ENCODE data around the gene HAND1.

Gene HAND1

GRCh38 chr5:154440540-154440939 is 37.5 kb downstream of the HAND1 start:
- peaks cover 9% of the 10 kb centered on the region for H3K36me3 ChIP-seq (ENCODE audit: control insufficient read depth, insufficient read depth, low read length)
- H3K27me3 ChIP-seq (ENCODE audit: control insufficient read depth, insufficient read depth, low read length): no peaks in the 10 kb centered on the region

DNA sequence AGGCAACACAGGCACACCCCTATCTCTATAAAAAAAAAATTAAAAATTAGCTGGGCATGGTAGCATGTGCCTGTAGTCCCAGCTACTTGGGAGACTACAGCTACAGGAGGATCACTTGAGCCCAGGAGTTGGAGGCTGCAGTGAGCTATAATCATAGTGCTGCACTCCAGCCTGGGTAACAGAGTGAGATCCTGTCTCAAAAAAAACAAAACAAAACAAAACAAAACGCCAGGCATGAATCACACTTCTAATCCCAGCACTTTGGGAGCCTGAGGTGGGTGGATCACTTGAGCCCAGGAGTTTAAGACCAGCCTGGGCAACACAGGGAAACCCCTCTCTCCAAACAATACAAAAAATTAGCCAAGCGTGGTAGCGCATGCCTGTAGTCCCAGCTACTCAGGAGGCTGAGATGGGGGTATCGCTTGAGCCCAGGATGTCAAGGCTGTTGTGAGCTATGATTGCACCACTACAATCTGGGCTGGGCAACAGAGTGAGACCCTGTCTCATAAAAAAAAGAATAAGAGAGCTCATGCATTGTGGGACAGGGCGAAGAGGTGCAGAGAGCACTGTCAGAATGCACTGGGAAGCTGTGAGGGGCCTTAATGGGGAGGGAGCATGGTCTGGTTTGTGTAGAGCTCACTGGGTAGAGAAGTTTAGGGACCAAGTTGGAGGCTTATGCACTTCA is 40.6 kb downstream of the HAND1 start:
- H3K36me3 ChIP-seq (ENCODE audit: control insufficient read depth, insufficient read depth, low read length): peaks cover 9% of the 10 kb centered on the region
- no peaks in the 10 kb centered on the region for H3K4me1 ChIP-seq (ENCODE audit: control insufficient read depth, insufficient read depth, low read length)
- no peak overlapping the region for H3K4me3 ChIP-seq (ENCODE audit: low read length)
- H3K27ac ChIP-seq (ENCODE audit: low read depth, low read length): no peak overlapping the region
- no peak overlapping the region for H3K9ac ChIP-seq (ENCODE audit: low read length)
- H3K27me3 ChIP-seq (ENCODE audit: control insufficient read depth, insufficient read depth, low read length): no peaks in the 10 kb centered on the region

More at GRCh38 chr5:154440540-154440939, 37.5 kb downstream of the HAND1 start:
- Histone ChIP-seq H3K27ac (ENCODE audit: low read depth, low read length) (no peak overlapping the region), H3K4me1 (ENCODE audit: control insufficient read depth, insufficient read depth, low read length) (peaks cover 6% of the 10 kb centered on the region), H3K9ac (ENCODE audit: low read length) (no peak overlapping the region), H3K4me3 (ENCODE audit: low read length) (no peak overlapping the region)

DNA sequence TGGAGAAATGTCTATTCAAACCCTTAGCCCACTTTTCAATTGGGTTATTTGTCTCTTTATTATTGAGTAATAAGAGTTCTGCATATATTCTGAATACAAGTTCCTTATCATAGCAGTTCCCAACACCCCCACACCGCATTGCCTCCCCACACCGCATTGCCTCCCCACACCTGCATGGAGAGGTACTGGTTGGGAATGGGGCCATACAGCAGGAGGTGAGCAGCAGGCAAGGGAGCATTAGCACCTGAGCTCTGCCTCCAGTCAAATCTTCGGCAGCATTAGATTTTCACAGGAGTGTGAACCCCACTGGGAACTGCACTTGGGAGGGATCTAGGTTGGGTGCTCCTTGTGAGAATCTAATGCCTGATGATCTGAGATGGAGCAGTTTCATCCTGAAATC is 42.8 kb downstream of the HAND1 start:
- Histone ChIP-seq H3K9ac (ENCODE audit: low read length) (no peak overlapping the region), H3K27ac (ENCODE audit: low read depth, low read length) (no peak overlapping the region), H3K4me1 (ENCODE audit: control insufficient read depth, insufficient read depth, low read length) (no peaks in the 10 kb centered on the region), H3K36me3 (ENCODE audit: control insufficient read depth, insufficient read depth, low read length) (peaks cover 4% of the 10 kb centered on the region), H3K4me3 (ENCODE audit: low read length) (no peak overlapping the region), H3K27me3 (ENCODE audit: control insufficient read depth, insufficient read depth, low read length) (no peaks in the 10 kb centered on the region)

DNA sequence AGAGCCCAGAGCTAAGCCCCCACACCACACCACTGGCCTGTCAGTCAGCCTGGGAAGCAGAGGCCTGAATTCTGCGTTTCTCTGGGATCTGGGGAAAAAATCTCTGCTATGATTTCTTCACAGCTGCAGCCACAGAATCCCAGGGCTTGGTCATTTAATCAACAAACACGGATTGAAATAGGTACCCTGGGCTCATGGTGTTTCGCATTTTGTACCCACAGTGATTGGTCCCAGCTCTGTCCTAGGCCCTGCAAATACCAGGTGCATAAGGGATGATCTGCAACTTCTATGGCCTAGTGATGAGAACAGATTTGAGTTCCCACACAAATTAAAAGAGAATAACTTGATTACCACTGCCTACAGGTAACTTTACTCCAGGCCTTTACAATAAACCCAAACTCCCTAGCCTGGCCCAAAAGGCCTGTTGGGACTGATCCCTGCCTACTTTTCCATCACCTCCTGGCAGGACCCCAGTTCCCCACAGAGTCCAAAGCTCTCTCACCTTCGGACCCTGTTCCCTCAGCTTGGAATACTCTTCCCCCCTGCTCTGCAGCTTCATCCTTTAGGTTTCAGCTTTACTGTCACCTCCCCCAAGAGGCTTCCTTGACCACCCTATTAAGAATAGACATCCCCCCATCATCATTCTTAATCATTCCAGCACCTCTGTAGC is 46.9 kb downstream of the HAND1 start:
- Histone ChIP-seq H3K4me3 (ENCODE audit: low read length) (no peak overlapping the region), H3K9ac (ENCODE audit: low read length) (no peak overlapping the region), H3K36me3 (ENCODE audit: control insufficient read depth, insufficient read depth, low read length) (peaks cover 2% of the 10 kb centered on the region), H3K4me1 (ENCODE audit: control insufficient read depth, insufficient read depth, low read length) (no peaks in the 10 kb centered on the region), H3K27me3 (ENCODE audit: control insufficient read depth, insufficient read depth, low read length) (no peaks in the 10 kb centered on the region), H3K27ac (ENCODE audit: low read depth, low read length) (no peak overlapping the region)

DNA sequence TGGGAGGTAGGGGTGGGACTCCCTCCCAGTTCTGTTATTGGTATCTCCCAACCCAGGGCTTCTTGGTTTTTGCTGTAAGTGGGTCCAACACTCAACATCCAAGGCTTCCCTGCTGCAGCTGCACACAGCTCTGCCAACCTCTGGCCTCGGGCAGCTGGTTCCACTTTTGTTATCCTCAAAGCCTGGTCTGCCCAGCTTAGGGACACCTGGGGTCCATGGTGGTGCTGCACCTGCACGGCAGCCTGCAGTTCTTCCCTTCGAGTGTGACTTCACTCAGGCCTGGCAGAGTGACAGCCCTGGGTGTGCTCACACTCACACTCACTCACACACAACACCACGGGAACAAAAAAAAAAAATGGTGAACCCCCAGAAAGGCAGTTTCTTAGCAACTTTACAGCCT is 47.6 kb downstream of the HAND1 start:
- no peaks in the 10 kb centered on the region for H3K4me1 ChIP-seq (ENCODE audit: control insufficient read depth, insufficient read depth, low read length)
- no peak overlapping the region for H3K4me3 ChIP-seq (ENCODE audit: low read length)
- no peak overlapping the region for H3K9ac ChIP-seq (ENCODE audit: low read length)
- H3K27me3 ChIP-seq (ENCODE audit: control insufficient read depth, insufficient read depth, low read length): no peaks in the 10 kb centered on the region
- H3K27ac ChIP-seq (ENCODE audit: low read depth, low read length): no peak overlapping the region
- no peaks in the 10 kb centered on the region for H3K36me3 ChIP-seq (ENCODE audit: control insufficient read depth, insufficient read depth, low read length)

DNA sequence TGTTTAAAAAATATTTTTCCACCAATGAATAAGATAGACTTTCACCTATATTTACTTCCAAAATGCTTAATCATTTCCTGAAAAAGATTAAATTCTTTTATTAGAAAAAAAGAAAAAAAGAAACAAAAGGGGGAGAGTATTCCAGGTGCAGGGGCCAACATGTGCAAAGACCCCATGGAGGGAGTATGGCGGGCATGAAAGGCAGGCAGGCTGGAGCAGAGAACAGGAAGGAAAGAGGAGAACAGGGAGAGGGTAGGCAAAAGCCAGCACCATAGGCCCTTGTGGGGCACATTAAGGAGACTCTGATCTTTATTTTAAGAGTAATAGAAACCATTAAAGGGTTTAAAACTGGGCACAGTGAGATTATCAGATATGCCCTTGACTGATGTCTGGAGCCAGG is 48.7 kb downstream of the HAND1 start:
- Histone ChIP-seq H3K9ac (ENCODE audit: low read length) (no peak overlapping the region), H3K36me3 (ENCODE audit: control insufficient read depth, insufficient read depth, low read length) (no peaks in the 10 kb centered on the region), H3K27me3 (ENCODE audit: control insufficient read depth, insufficient read depth, low read length) (no peaks in the 10 kb centered on the region), H3K4me3 (ENCODE audit: low read length) (no peak overlapping the region), H3K27ac (ENCODE audit: low read depth, low read length) (no peak overlapping the region), H3K4me1 (ENCODE audit: control insufficient read depth, insufficient read depth, low read length) (no peaks in the 10 kb centered on the region)

GRCh38 chr5:154428208-154428607 is 49.8 kb downstream of the HAND1 start:
- no peak overlapping the region for H3K27ac ChIP-seq (ENCODE audit: low read depth, low read length)
- H3K9ac ChIP-seq (ENCODE audit: low read length): no peak overlapping the region
- no peaks in the 10 kb centered on the region for H3K4me1 ChIP-seq (ENCODE audit: control insufficient read depth, insufficient read depth, low read length)
- no peak overlapping the region for H3K4me3 ChIP-seq (ENCODE audit: low read length)
- no peaks in the 10 kb centered on the region for H3K36me3 ChIP-seq (ENCODE audit: control insufficient read depth, insufficient read depth, low read length)
- H3K27me3 ChIP-seq (ENCODE audit: control insufficient read depth, insufficient read depth, low read length): no peaks in the 10 kb centered on the region

Data from rectal smooth muscle tissue (tissue), 1 donor.